ENCODE measurements around the gene SRGAP3.

Gene SRGAP3

GRCh38 chr3:8974458-8974857 is 275.0 kb downstream of the SRGAP3 start:
- H4K20me1 ChIP-seq (ENCODE audit: insufficient read depth, low read length) = no peaks in the 10 kb centered on the region
- H3K4me1 ChIP-seq (ENCODE audit: insufficient read depth, low read length, severe bottlenecking) = no peaks in the 10 kb centered on the region
- H3K4me3 ChIP-seq (ENCODE audit: low read depth, low read length, poor library complexity, severe bottlenecking) = no peak overlapping the region
- H3K9me3 ChIP-seq (ENCODE audit: low read length) = no peaks in the 10 kb centered on the region
- H3K9ac ChIP-seq (ENCODE audit: low read length) = no peak overlapping the region
- H3K27ac ChIP-seq (ENCODE audit: low read depth, low read length, poor library complexity, severe bottlenecking) = no peak overlapping the region
- no peaks in the 10 kb centered on the region for H3K36me3 ChIP-seq (ENCODE audit: insufficient read depth, low read length)
- H3K4me2 ChIP-seq (ENCODE audit: low read length) = no peak overlapping the region
- H3K9me2 ChIP-seq (ENCODE audit: low read depth, low read length) = no peaks in the 10 kb centered on the region
- no peaks in the 10 kb centered on the region for H3K27me3 ChIP-seq (ENCODE audit: insufficient read depth, low read length)
- no peak for TF ChIP-seq EZH2 (IDR thresholded peaks at IDR 0.05; ENCODE audit: borderline replicate concordance, low read length)
- no peak for TF ChIP-seq CTCF (IDR thresholded peaks at IDR 0.05; ENCODE audit: low read length)
- no peaks in the 10 kb centered on the region for H3K79me2 ChIP-seq (ENCODE audit: insufficient read depth, low read length)
- no peak overlapping the region for H2AFZ ChIP-seq (ENCODE audit: low read length)
- no peaks in the 10 kb centered on the region for H3F3A ChIP-seq (ENCODE audit: insufficient read depth, low read length)

DNA sequence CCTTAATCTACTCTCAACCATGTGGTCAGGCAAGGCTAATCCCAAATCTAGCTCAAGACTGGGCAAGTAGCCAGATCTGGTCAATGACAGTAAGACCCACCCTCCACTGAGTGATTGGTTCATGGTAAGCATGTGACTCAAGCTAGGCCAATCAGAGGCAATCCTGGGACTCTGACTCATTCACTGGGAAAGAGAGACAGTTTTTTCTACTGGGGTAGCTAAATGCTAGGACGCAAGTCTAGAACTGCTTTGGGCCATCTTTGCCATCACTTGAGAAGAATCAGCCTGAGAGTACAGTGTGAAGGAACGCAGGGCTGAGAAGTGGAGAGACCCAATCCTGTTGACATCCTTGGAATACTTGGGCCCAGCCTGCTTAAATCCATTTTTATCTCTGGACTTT is 276.8 kb downstream of the SRGAP3 start:
- no peak overlapping the region for H3K4me3 ChIP-seq (ENCODE audit: low read depth, low read length, poor library complexity, severe bottlenecking)

DNA sequence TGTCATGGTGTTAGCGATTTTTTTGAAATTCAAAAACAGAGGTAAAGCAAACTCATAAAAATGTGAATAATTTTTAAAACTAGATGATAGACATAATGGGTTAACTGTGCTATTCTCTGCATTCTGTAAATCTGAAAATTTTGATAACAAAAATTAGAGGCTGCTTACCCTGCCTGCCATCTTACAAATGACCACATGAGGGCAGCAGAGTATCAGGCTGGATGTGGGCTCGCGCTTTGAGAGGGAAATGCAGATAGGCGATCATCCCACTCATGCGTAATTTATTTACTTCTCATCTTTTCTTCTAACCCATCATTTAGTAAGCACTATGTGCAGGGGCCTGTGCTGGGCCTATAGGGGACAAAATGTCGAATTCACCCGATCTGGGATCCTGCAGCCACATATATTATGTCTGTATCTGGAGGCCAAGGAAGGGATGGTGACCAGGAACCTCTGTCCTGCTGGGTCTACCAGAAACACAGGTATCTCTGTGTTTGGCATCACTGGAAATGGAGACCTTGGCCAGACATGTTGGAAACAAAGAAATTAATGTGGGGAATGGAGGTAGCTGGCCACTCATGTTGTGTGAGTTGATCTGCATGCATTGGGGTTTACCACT is 278.4 kb downstream of the SRGAP3 start:
- H3K79me2 ChIP-seq (ENCODE audit: insufficient read depth, low read length) = no peaks in the 10 kb centered on the region
- no peak overlapping the region for H3K4me2 ChIP-seq (ENCODE audit: low read length)
- H3K9me3 ChIP-seq (ENCODE audit: low read length) = no peaks in the 10 kb centered on the region
- TF ChIP-seq EZH2 (IDR thresholded peaks at IDR 0.05; ENCODE audit: borderline replicate concordance, low read length) = no peak
- TF ChIP-seq CTCF (IDR thresholded peaks at IDR 0.05; ENCODE audit: low read length) = peak; percentile 90
- no peak overlapping the region for H3K4me3 ChIP-seq (ENCODE audit: low read depth, low read length, poor library complexity, severe bottlenecking)
- no peaks in the 10 kb centered on the region for H3K27me3 ChIP-seq (ENCODE audit: insufficient read depth, low read length)
- H4K20me1 ChIP-seq (ENCODE audit: insufficient read depth, low read length) = no peaks in the 10 kb centered on the region
- H2AFZ ChIP-seq (ENCODE audit: low read length) = no peak overlapping the region
- no peaks in the 10 kb centered on the region for H3K36me3 ChIP-seq (ENCODE audit: insufficient read depth, low read length)
- no peak overlapping the region for H3K9ac ChIP-seq (ENCODE audit: low read length)
- no peaks in the 10 kb centered on the region for H3K9me2 ChIP-seq (ENCODE audit: low read depth, low read length)
- no peaks in the 10 kb centered on the region for H3F3A ChIP-seq (ENCODE audit: insufficient read depth, low read length)
- H3K4me1 ChIP-seq (ENCODE audit: insufficient read depth, low read length, severe bottlenecking) = no peaks in the 10 kb centered on the region
- H3K27ac ChIP-seq (ENCODE audit: low read depth, low read length, poor library complexity, severe bottlenecking) = no peak overlapping the region

More for the DNA sequence above, 276.8 kb downstream of the SRGAP3 start:
- H3K9me3 ChIP-seq (ENCODE audit: low read length) = no peaks in the 10 kb centered on the region
- no peaks in the 10 kb centered on the region for H4K20me1 ChIP-seq (ENCODE audit: insufficient read depth, low read length)
- no peak overlapping the region for H3K4me2 ChIP-seq (ENCODE audit: low read length)
- TF ChIP-seq CTCF (IDR thresholded peaks at IDR 0.05; ENCODE audit: low read length) = no peak
- TF ChIP-seq EZH2 (IDR thresholded peaks at IDR 0.05; ENCODE audit: borderline replicate concordance, low read length) = no peak
- H3K36me3 ChIP-seq (ENCODE audit: insufficient read depth, low read length) = no peaks in the 10 kb centered on the region
- H3K27me3 ChIP-seq (ENCODE audit: insufficient read depth, low read length) = no peaks in the 10 kb centered on the region
- H3K9ac ChIP-seq (ENCODE audit: low read length) = no peak overlapping the region
- no peaks in the 10 kb centered on the region for H3K4me1 ChIP-seq (ENCODE audit: insufficient read depth, low read length, severe bottlenecking)
- H3K27ac ChIP-seq (ENCODE audit: low read depth, low read length, poor library complexity, severe bottlenecking) = no peak overlapping the region
- H2AFZ ChIP-seq (ENCODE audit: low read length) = no peak overlapping the region
- H3F3A ChIP-seq (ENCODE audit: insufficient read depth, low read length) = no peaks in the 10 kb centered on the region
- H3K9me2 ChIP-seq (ENCODE audit: low read depth, low read length) = no peaks in the 10 kb centered on the region
- no peaks in the 10 kb centered on the region for H3K79me2 ChIP-seq (ENCODE audit: insufficient read depth, low read length)
